ENCODE results near the gene OVCH2. TPM values are rescaled to one million over a fixed set of nuclear protein-coding genes. Genes with fewer than 3 reads are reported as not detected.
"Not testable (repeated sequence)": the region's sequence is repeated elsewhere in the genome, so short reads cannot be mapped to it uniquely, and the experiment has no call there.

OVCH2 gene
- 4.0 TPM for polyA plus RNA-seq (ENCODE audit: insufficient read length)
- long read RNA-seq, donor 1, result 0 reads
- long read RNA-seq, donor 2, result 0 reads
- long read RNA-seq, donor 3, result 0 reads
- long read RNA-seq, donor 4, result 0 reads
- long read RNA-seq, donor 5, result 0 reads
- long read RNA-seq, donor 6, result 0 reads
- long read RNA-seq, donor 7, partial matches to known transcripts, result 6 of 6 reads
- long read RNA-seq, donor 7, other reads (novel, unspliced or antisense), result 0 of 6 reads
- long read RNA-seq, donor 8, result 0 reads

- DNase-seq, result no peak
Measured at GRCh38 chr11:7706377-7706776, at the start of gene OVCH2. OVCH2 (minus strand) TSS chr11:7706477; CDS start chr11:7706394, 83 bp downstream.

- DNase-seq, result no peak
Measured at GRCh38 chr11:7749456-7749855, 43.2 kb upstream of the OVCH2 start.

- DNase-seq, result not testable (repeated sequence)
Measured at GRCh38 chr11:7734767-7735166, 28.5 kb upstream of the OVCH2 start.

GRCh38 chr11:7714786-7715185, 8.5 kb upstream of the OVCH2 start:
- no peak for DNase-seq

- DNase-seq, result no peak
Measured at GRCh38 chr11:7703740-7704139, 2.5 kb downstream of the OVCH2 start.

- no peak for DNase-seq
Measured at GRCh38 chr11:7696424-7696823, 9.9 kb downstream of the OVCH2 start.

GRCh38 chr11:7694235-7694634, 12.0 kb downstream of the OVCH2 start:
- no peak for DNase-seq

- no peak for DNase-seq
Measured at GRCh38 chr11:7692426-7692825, 13.9 kb downstream of the OVCH2 start.

- no peak for DNase-seq
Measured at GRCh38 chr11:7691759-7692350, 14.4 kb downstream of the OVCH2 start.

GRCh38 chr11:7690648-7691047, 15.6 kb downstream of the OVCH2 start:
- DNase-seq, result no peak

- DNase-seq, result no peak
Measured at GRCh38 chr11:7689239-7689638, 17.0 kb downstream of the OVCH2 start.

- DNase-seq, result no peak
Measured at GRCh38 chr11:7688238-7688826, 17.9 kb downstream of the OVCH2 start.

GRCh38 chr11:7687386-7687785, 18.9 kb downstream of the OVCH2 start:
- no peak for DNase-seq

GRCh38 chr11:7686761-7687160, 19.5 kb downstream of the OVCH2 start:
- no peak for DNase-seq

GRCh38 chr11:7683571-7683970, 22.7 kb downstream of the OVCH2 start:
- DNase-seq, result no peak

GRCh38 chr11:7677796-7678201, 28.5 kb downstream of the OVCH2 start:
- no peak for DNase-seq

- DNase-seq, result no peak
Measured at GRCh38 chr11:7677071-7677470, 29.2 kb downstream of the OVCH2 start.

- DNase-seq, result no peak
Measured at GRCh38 chr11:7675631-7676030, 30.6 kb downstream of the OVCH2 start.

- peak; percentile 49 for DNase-seq
Measured at GRCh38 chr11:7673724-7674434, 32.4 kb downstream of the OVCH2 start.

GRCh38 chr11:7672960-7673723, 33.1 kb downstream of the OVCH2 start, which contains the start of gene CYB5R2:
CYB5R2 (minus strand) TSS chr11:7673500; CDS start chr11:7672825, 675 bp downstream.
- DNase-seq, result peak; percentile 66

GRCh38 chr11:7672276-7672959, 33.9 kb downstream of the OVCH2 start:
- DNase-seq, result no peak
